ENCODE data around the gene L1CAM. TPM values are rescaled to one million over a fixed set of nuclear protein-coding genes. Genes with fewer than 3 reads are reported as not detected.

L1CAM gene
- total RNA-seq, 1 experiment from 2014 or later = 0.64 TPM

GRCh38 chrX:153873282-153874084 lies 12.5 kb downstream of the L1CAM start:
- CTCF ChIA-PET = no interaction called here
- Histone ChIP-seq H3K4me1 (ENCODE audit: insufficient read depth, low read length, poor library complexity, severe bottlenecking) (no peaks in the 10 kb centered on the region), H3K36me3 (ENCODE audit: insufficient read depth, low read length, poor library complexity, severe bottlenecking) (no peaks in the 10 kb centered on the region), H3K27me3 (replicated peaks; ENCODE audit: insufficient read depth, low read depth, low read length, poor library complexity) (peaks cover 3% of the 10 kb centered on the region), H3K4me3 (ENCODE audit: low read depth, low read length, poor library complexity, severe bottlenecking) (no peak overlapping the region), H3K27ac (ENCODE audit: low read depth, low read length, poor library complexity, severe bottlenecking) (no peak overlapping the region), H3K9me3 (ENCODE audit: low read depth, low read length, poor library complexity, severe bottlenecking) (no peaks in the 10 kb centered on the region)
- POLR2A ChIA-PET (ENCODE audit: low non-redundant PET) = no interaction called here
- TF ChIP-seq EZH2 (IDR thresholded peaks at IDR 0.05; ENCODE audit: borderline replicate concordance, low read depth, low read length, poor library complexity, severe bottlenecking) (no peak), CTCF (conservative IDR thresholded peaks at IDR 0.05; ENCODE audit: low read depth, low read length) (no peak)
- intact Hi-C loops (cut with micrococcal nuclease; ENCODE audit: unreplicated experiment) = no loop called here
- BruUV-seq (replicated peaks) = no TSS peak
- DNase-seq (ENCODE audit: low spot score) = no peak

GRCh38 chrX:153871946-153872878 lies 13.8 kb downstream of the L1CAM start:
- intact Hi-C loops (cut with micrococcal nuclease; ENCODE audit: unreplicated experiment) = no loop called here
- ChIA-PET POLR2A (ENCODE audit: low non-redundant PET) (no interaction called here), CTCF (no interaction called here)
- Histone ChIP-seq H3K27me3 (replicated peaks; ENCODE audit: insufficient read depth, low read depth, low read length, poor library complexity) (peaks cover 3% of the 10 kb centered on the region), H3K27ac (ENCODE audit: low read depth, low read length, poor library complexity, severe bottlenecking) (no peak overlapping the region), H3K36me3 (ENCODE audit: insufficient read depth, low read length, poor library complexity, severe bottlenecking) (no peaks in the 10 kb centered on the region), H3K4me3 (ENCODE audit: low read depth, low read length, poor library complexity, severe bottlenecking) (no peak overlapping the region), H3K9me3 (ENCODE audit: low read depth, low read length, poor library complexity, severe bottlenecking) (no peaks in the 10 kb centered on the region), H3K4me1 (ENCODE audit: insufficient read depth, low read length, poor library complexity, severe bottlenecking) (no peaks in the 10 kb centered on the region)
- TF ChIP-seq CTCF (conservative IDR thresholded peaks at IDR 0.05; ENCODE audit: low read depth, low read length) (no peak), EZH2 (IDR thresholded peaks at IDR 0.05; ENCODE audit: borderline replicate concordance, low read depth, low read length, poor library complexity, severe bottlenecking) (no peak)
- no TSS peak for BruUV-seq (replicated peaks)
- DNase-seq (ENCODE audit: low spot score) = no peak

- H3K4me3 ChIP-seq (ENCODE audit: low read depth, low read length, poor library complexity, severe bottlenecking) = no peak overlapping the region
- no peaks in the 10 kb centered on the region for H3K9me3 ChIP-seq (ENCODE audit: low read depth, low read length, poor library complexity, severe bottlenecking)
- no TSS peak for BruUV-seq (replicated peaks)
- ChIA-PET POLR2A (ENCODE audit: low non-redundant PET) (no interaction called here), CTCF (no interaction called here)
- H3K27ac ChIP-seq (ENCODE audit: low read depth, low read length, poor library complexity, severe bottlenecking) = no peak overlapping the region
- H3K27me3 ChIP-seq (replicated peaks; ENCODE audit: insufficient read depth, low read depth, low read length, poor library complexity) = peaks cover 3% of the 10 kb centered on the region
- intact Hi-C loops (cut with micrococcal nuclease; ENCODE audit: unreplicated experiment) = no loop called here
- H3K4me1 ChIP-seq (ENCODE audit: insufficient read depth, low read length, poor library complexity, severe bottlenecking) = no peaks in the 10 kb centered on the region
- no peaks in the 10 kb centered on the region for H3K36me3 ChIP-seq (ENCODE audit: insufficient read depth, low read length, poor library complexity, severe bottlenecking)
- DNase-seq (ENCODE audit: low spot score) = no peak
- TF ChIP-seq EZH2 (IDR thresholded peaks at IDR 0.05; ENCODE audit: borderline replicate concordance, low read depth, low read length, poor library complexity, severe bottlenecking) (no peak), CTCF (conservative IDR thresholded peaks at IDR 0.05; ENCODE audit: low read depth, low read length) (no peak)
These were observed 14.5 kb downstream of the L1CAM start for GRCh38 chrX:153871451-153871850.

Measured in A673 (cell line).